Measurements from ENCODE around the gene ZNF726.

The ZNF726 gene

GRCh38 chr19:23978068-23978467 is 63.4 kb downstream of the ZNF726 start:
- TF ChIP-seq NFRKB (IDR thresholded peaks at IDR 0.05) (no peak), BHLHE40 (IDR thresholded peaks at IDR 0.05; ENCODE audit: borderline replicate concordance) (no peak), FOXK2 (IDR thresholded peaks at IDR 0.05) (no peak), CTBP1 (IDR thresholded peaks at IDR 0.05; ENCODE audit: borderline replicate concordance) (no peak), SUZ12 (IDR thresholded peaks at IDR 0.05) (no peak), ARNT (IDR thresholded peaks at IDR 0.05) (no peak), ZNF384 (IDR thresholded peaks at IDR 0.05) (no peak), L3MBTL2 (conservative IDR thresholded peaks at IDR 0.05) (no peak), SP1 (IDR thresholded peaks at IDR 0.05) (no peak), LEF1 (IDR thresholded peaks at IDR 0.05; ENCODE audit: borderline replicate concordance) (no peak), ELF4 (IDR thresholded peaks at IDR 0.05) (no peak), FOXM1 (IDR thresholded peaks at IDR 0.05; ENCODE audit: borderline replicate concordance) (no peak), FOXA1 (IDR thresholded peaks at IDR 0.05) (no peak), PKNOX1 (IDR thresholded peaks at IDR 0.05) (no peak), HDGF (IDR thresholded peaks at IDR 0.05; ENCODE audit: borderline replicate concordance) (no peak), TARDBP (IDR thresholded peaks at IDR 0.05) (no peak)
- ChIA-PET CTCF (no interaction called here), POLR2A (no interaction called here)
- no peak for DNase-seq (ENCODE audit: extremely low spot score)

DNA sequence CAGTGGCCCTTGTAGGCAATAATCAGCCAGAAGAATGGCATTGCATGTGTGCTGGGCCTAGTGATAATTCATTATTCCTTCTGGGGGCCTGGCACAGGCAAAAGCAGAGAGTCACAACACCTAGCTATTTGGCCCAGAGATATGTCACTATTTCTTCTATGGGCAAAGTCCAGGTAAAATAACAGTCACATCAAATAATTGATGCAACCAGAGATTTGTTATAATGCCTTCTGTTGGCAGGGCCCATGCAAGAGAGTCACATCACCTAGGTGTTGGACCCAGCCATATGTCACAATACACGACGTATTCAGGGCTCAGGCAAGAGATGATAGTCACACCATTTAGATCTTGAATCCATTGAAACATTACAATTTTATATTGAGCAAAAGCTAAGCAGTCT is 66.1 kb downstream of the ZNF726 start:
- no peak for TF ChIP-seq CTBP1 (IDR thresholded peaks at IDR 0.05; ENCODE audit: borderline replicate concordance)
- TF ChIP-seq HDGF (IDR thresholded peaks at IDR 0.05; ENCODE audit: borderline replicate concordance) = no peak
- no peak for TF ChIP-seq ELF4 (IDR thresholded peaks at IDR 0.05)
- TF ChIP-seq TARDBP (IDR thresholded peaks at IDR 0.05) = no peak
- TF ChIP-seq L3MBTL2 (conservative IDR thresholded peaks at IDR 0.05) = no peak
- TF ChIP-seq FOXK2 (IDR thresholded peaks at IDR 0.05) = no peak
- no peak for TF ChIP-seq NFRKB (IDR thresholded peaks at IDR 0.05)
- no peak for TF ChIP-seq FOXA1 (IDR thresholded peaks at IDR 0.05)
- TF ChIP-seq SUZ12 (IDR thresholded peaks at IDR 0.05) = no peak
- no peak for DNase-seq (ENCODE audit: extremely low spot score)
- ChIA-PET CTCF (no interaction called here), POLR2A (no interaction called here)

GRCh38 chr19:23981863-23982262 is 67.2 kb downstream of the ZNF726 start:
- ChIA-PET CTCF (no interaction called here), POLR2A (no interaction called here)
- DNase-seq (ENCODE audit: extremely low spot score) = no peak
- TF ChIP-seq TARDBP (IDR thresholded peaks at IDR 0.05) = no peak
- no peak for TF ChIP-seq FOXA1 (IDR thresholded peaks at IDR 0.05)
- TF ChIP-seq CTBP1 (IDR thresholded peaks at IDR 0.05; ENCODE audit: borderline replicate concordance) = no peak
- no peak for TF ChIP-seq ELF4 (IDR thresholded peaks at IDR 0.05)
- TF ChIP-seq L3MBTL2 (conservative IDR thresholded peaks at IDR 0.05) = no peak
- no peak for TF ChIP-seq HDGF (IDR thresholded peaks at IDR 0.05; ENCODE audit: borderline replicate concordance)
- TF ChIP-seq BHLHE40 (IDR thresholded peaks at IDR 0.05; ENCODE audit: borderline replicate concordance) = no peak
- no peak for TF ChIP-seq SUZ12 (IDR thresholded peaks at IDR 0.05)
- TF ChIP-seq FOXM1 (IDR thresholded peaks at IDR 0.05; ENCODE audit: borderline replicate concordance) = no peak
- TF ChIP-seq SP1 (IDR thresholded peaks at IDR 0.05) = no peak
- TF ChIP-seq PKNOX1 (IDR thresholded peaks at IDR 0.05) = no peak
- TF ChIP-seq ARNT (IDR thresholded peaks at IDR 0.05) = no peak
- TF ChIP-seq LEF1 (IDR thresholded peaks at IDR 0.05; ENCODE audit: borderline replicate concordance) = no peak
- TF ChIP-seq FOXK2 (IDR thresholded peaks at IDR 0.05) = no peak
- no peak for TF ChIP-seq ZNF384 (IDR thresholded peaks at IDR 0.05)
- TF ChIP-seq NFRKB (IDR thresholded peaks at IDR 0.05) = no peak

GRCh38 chr19:23983406-23983805 is 68.7 kb downstream of the ZNF726 start:
- TF ChIP-seq HDGF (IDR thresholded peaks at IDR 0.05; ENCODE audit: borderline replicate concordance) (no peak), NFRKB (IDR thresholded peaks at IDR 0.05) (no peak), L3MBTL2 (conservative IDR thresholded peaks at IDR 0.05) (no peak), TARDBP (IDR thresholded peaks at IDR 0.05) (no peak), ZNF384 (IDR thresholded peaks at IDR 0.05) (no peak), FOXM1 (IDR thresholded peaks at IDR 0.05; ENCODE audit: borderline replicate concordance) (no peak), SUZ12 (IDR thresholded peaks at IDR 0.05) (no peak), PKNOX1 (IDR thresholded peaks at IDR 0.05) (no peak), LEF1 (IDR thresholded peaks at IDR 0.05; ENCODE audit: borderline replicate concordance) (no peak), CTBP1 (IDR thresholded peaks at IDR 0.05; ENCODE audit: borderline replicate concordance) (no peak), BHLHE40 (IDR thresholded peaks at IDR 0.05; ENCODE audit: borderline replicate concordance) (no peak), ARNT (IDR thresholded peaks at IDR 0.05) (no peak), FOXK2 (IDR thresholded peaks at IDR 0.05) (no peak)
- no peak for DNase-seq (ENCODE audit: extremely low spot score)
- ChIA-PET CTCF (no interaction called here), POLR2A (no interaction called here)
